M059J (cell line): ENCODE data around the gene LARP1B. TPM values are rescaled to one million over a fixed set of nuclear protein-coding genes. Genes with fewer than 3 reads are reported as not detected.
"Not testable (repeated sequence)": the region's sequence is repeated elsewhere in the genome, so short reads cannot be mapped to it uniquely, and the experiment has no call there.

Experiments
- DNase-seq: peaks from one replicate; pipeline ENCODE4 v3.0.0-alpha.2; 2012; ENCODE audit warnings: low read depth
- total RNA-seq: library from RNA; depleted of rRNA; stranded (reverse); fragments of >200 nt; shearing (Covaris generic); gene quantifications from 2 replicates; pipeline ENCODE4 v1.2.3, GENCODE V29; 2014; rRNA removed

The LARP1B gene
- total RNA-seq = 11.1 and 14.3 TPM in 2 replicates

GRCh38 chr4:128060699-128061565 is at the start of gene LARP1B:
Gene LARP1B (plus strand): TSS chr4:128061312. CDS start chr4:128074952, 13,640 bp downstream.
- peak; percentile 92 for DNase-seq

- DNase-seq = no peak
Measured at GRCh38 chr4:128025319-128025718, 35.8 kb upstream of the LARP1B start.

- no peak for DNase-seq
Measured at GRCh38 chr4:128029907-128030306, 31.2 kb upstream of the LARP1B start.

GRCh38 chr4:128031756-128032384 is 29.2 kb upstream of the LARP1B start:
- no peak for DNase-seq

- DNase-seq = no peak
Measured at GRCh38 chr4:128039568-128039967, 21.5 kb upstream of the LARP1B start.

- DNase-seq = not testable (repeated sequence)
Measured at GRCh38 chr4:128047019-128047418, 14.1 kb upstream of the LARP1B start.

- DNase-seq = not testable (repeated sequence)
Measured at GRCh38 chr4:128047514-128047913, 13.6 kb upstream of the LARP1B start.

- DNase-seq = not testable (repeated sequence)
Measured at GRCh38 chr4:128051229-128051628, 9.9 kb upstream of the LARP1B start.

- DNase-seq = not testable (repeated sequence)
Measured at GRCh38 chr4:128054907-128055306, 6.2 kb upstream of the LARP1B start.

GRCh38 chr4:128055441-128056206 is 5.5 kb upstream of the LARP1B start:
- DNase-seq = not testable (repeated sequence)

- no peak for DNase-seq
Measured at GRCh38 chr4:128056396-128056795, 4.7 kb upstream of the LARP1B start.

- DNase-seq = no peak
Measured at GRCh38 chr4:128060121-128060698, 902 bp upstream of the LARP1B start.

- DNase-seq = peak; percentile 63
Measured at GRCh38 chr4:128061566-128062536, 739 bp downstream of the LARP1B start.

- not testable (repeated sequence) for DNase-seq
Measured at GRCh38 chr4:128066453-128066820, 5.3 kb downstream of the LARP1B start.

- DNase-seq = peak; percentile 38
Measured at GRCh38 chr4:128068918-128069317, 7.8 kb downstream of the LARP1B start.

- DNase-seq = no peak
Measured at GRCh38 chr4:128076464-128076863, 15.4 kb downstream of the LARP1B start.

GRCh38 chr4:128095293-128095692 is 34.2 kb downstream of the LARP1B start:
- DNase-seq = not testable (repeated sequence)

- DNase-seq = no peak
Measured at GRCh38 chr4:128107766-128108165, 46.7 kb downstream of the LARP1B start.

GRCh38 chr4:128123036-128123435 is 61.9 kb downstream of the LARP1B start:
- DNase-seq = peak; percentile 33

GRCh38 chr4:128130621-128131020 is 69.5 kb downstream of the LARP1B start:
- peak; percentile 30 for DNase-seq

GRCh38 chr4:128134925-128135324 is 73.8 kb downstream of the LARP1B start:
- no peak for DNase-seq
